PFSK-1 (cell line): Measurements from ENCODE around the gene MSH3.

Experiments
- POLR2AphosphoS5 ChIP-seq: IDR thresholded peaks from 2 replicates; pipeline ENCODE4 v1.6.1; 2012; ENCODE audit warnings: low read depth, mild to moderate bottlenecking, control low read depth, low read length, moderate library complexity
- REST ChIP-seq, 2 experiments: IDR thresholded peaks; 2 replicates each; pipeline versions ENCODE4 v1.6.1 to v1.8.0; 2011 to 2012; ENCODE audit warnings: low read depth in 2 of 2, low read length in 2 of 2, control low read depth in 1 of 2, inconsistent platforms in 1 of 2, mild to moderate bottlenecking in 1 of 2, moderate library complexity in 1 of 2; ENCODE audit not compliant: insufficient read depth in 1 of 2
- SIN3A ChIP-seq: IDR thresholded peaks from 2 replicates; pipeline ENCODE4 v1.6.1; 2012; ENCODE audit warnings: mild to moderate bottlenecking, low read length, moderate library complexity, borderline replicate concordance; ENCODE audit not compliant: insufficient read depth

GRCh38 chr5:80618438-80618837, 36.0 kb upstream of the MSH3 start:
- TF ChIP-seq POLR2AphosphoS5 (no peak), REST (IDR thresholded peaks at IDR 0.05; ENCODE audit: insufficient read depth in 1 of 2, low read depth in 2 of 2, low read length in 2 of 2) (no peak), SIN3A (no peak)
